Measurements from ENCODE around the gene C19orf38. TPM values are rescaled to one million over a fixed set of nuclear protein-coding genes. Genes with fewer than 3 reads are reported as not detected.
"Not testable (repeated sequence)": the region's sequence is repeated elsewhere in the genome, so short reads cannot be mapped to it uniquely, and the experiment has no call there.

C19orf38 gene
- total and polyA plus RNA-seq, 9 donors: 0.52 to 4.1 (median 1.0) TPM

- H3K27me3 ChIP-seq: no peaks in the 10 kb centered on the region
- TF ChIP-seq EP300 (IDR thresholded peaks at IDR 0.05) (no peak), POLR2A (IDR thresholded peaks at IDR 0.05) (no peak)
- TF ChIP-seq, protein P1, sequence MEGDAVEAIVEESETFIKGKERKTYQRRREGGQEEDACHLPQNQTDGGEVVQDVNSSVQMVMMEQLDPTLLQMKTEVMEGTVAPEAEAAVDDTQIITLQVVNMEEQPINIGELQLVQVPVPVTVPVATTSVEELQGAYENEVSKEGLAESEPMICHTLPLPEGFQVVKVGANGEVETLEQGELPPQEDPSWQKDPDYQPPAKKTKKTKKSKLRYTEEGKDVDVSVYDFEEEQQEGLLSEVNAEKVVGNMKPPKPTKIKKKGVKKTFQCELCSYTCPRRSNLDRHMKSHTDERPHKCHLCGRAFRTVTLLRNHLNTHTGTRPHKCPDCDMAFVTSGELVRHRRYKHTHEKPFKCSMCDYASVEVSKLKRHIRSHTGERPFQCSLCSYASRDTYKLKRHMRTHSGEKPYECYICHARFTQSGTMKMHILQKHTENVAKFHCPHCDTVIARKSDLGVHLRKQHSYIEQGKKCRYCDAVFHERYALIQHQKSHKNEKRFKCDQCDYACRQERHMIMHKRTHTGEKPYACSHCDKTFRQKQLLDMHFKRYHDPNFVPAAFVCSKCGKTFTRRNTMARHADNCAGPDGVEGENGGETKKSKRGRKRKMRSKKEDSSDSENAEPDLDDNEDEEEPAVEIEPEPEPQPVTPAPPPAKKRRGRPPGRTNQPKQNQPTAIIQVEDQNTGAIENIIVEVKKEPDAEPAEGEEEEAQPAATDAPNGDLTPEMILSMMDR (IDR thresholded peaks at IDR 0.05): no peak
- no peaks in the 10 kb centered on the region for H3K9me3 ChIP-seq
- 26 to 35% (median 26%) methylated on average over 38 of the region's 38 CpGs for WGBS, 3 donors
- H3K4me3 ChIP-seq: peak overlapping the region; percentile 68
- intact Hi-C loops (cut with DNase I): no loop called here
- peak; percentile 86 to 91 (median 88) for DNase-seq
- H3K27ac ChIP-seq: peak overlapping the region; percentile 73 to 98
- no peaks in the 10 kb centered on the region for H3K36me3 ChIP-seq
- peaks cover 4% of the 10 kb centered on the region for H3K4me1 ChIP-seq (ENCODE audit: insufficient read depth)
Observed at GRCh38 chr19:10836479-10837330, 11.5 kb upstream of the C19orf38 start.

DNA sequence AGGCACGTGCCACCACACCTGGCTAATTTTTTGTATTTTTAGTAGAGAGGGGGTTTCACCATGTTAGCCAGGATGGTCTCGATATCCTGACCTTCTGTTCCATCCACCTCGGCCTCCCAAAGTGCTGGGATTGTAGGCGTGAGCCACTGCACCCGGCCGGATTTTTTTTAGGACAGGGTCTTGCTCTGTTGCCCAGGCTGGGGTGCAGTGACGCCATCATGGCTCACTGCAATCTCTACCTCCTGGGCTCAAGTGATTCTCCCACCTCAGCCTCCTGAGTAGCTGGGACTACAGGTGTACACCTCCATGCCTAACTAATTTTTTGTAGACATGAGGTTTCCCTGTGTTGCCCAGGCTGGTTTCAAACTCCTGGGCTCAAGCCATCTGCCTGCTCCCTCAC lies 10.6 kb upstream of the C19orf38 start:
- WGBS, 3 donors: 92 to 98% (median 93%) methylated on average over 7 of the region's 7 CpGs
- intact Hi-C loops (cut with DNase I); H3K27ac ChIP-seq; H3K9me3 ChIP-seq; H3K4me1 ChIP-seq (ENCODE audit: insufficient read depth); H3K36me3 ChIP-seq; H3K27me3 ChIP-seq; DNase-seq; H3K4me3 ChIP-seq: not testable (repeated sequence)

GRCh38 chr19:10838377-10838776 lies 9.8 kb upstream of the C19orf38 start:
- H3K36me3 ChIP-seq: no peaks in the 10 kb centered on the region
- peaks cover 4% of the 10 kb centered on the region for H3K4me1 ChIP-seq (ENCODE audit: insufficient read depth)
- H3K9me3 ChIP-seq: no peaks in the 10 kb centered on the region
- TF ChIP-seq POLR2A (IDR thresholded peaks at IDR 0.05) (no peak), EP300 (IDR thresholded peaks at IDR 0.05) (no peak)
- TF ChIP-seq, protein P1 (IDR thresholded peaks at IDR 0.05): no peak
- 81 to 86% (median 83%) methylated on average over 11 of the region's 11 CpGs for WGBS, 3 donors
- intact Hi-C loops (cut with DNase I): no loop called here
- no peak for DNase-seq
- no peak overlapping the region for H3K4me3 ChIP-seq
- no peak overlapping the region for H3K27ac ChIP-seq
- no peaks in the 10 kb centered on the region for H3K27me3 ChIP-seq

DNA sequence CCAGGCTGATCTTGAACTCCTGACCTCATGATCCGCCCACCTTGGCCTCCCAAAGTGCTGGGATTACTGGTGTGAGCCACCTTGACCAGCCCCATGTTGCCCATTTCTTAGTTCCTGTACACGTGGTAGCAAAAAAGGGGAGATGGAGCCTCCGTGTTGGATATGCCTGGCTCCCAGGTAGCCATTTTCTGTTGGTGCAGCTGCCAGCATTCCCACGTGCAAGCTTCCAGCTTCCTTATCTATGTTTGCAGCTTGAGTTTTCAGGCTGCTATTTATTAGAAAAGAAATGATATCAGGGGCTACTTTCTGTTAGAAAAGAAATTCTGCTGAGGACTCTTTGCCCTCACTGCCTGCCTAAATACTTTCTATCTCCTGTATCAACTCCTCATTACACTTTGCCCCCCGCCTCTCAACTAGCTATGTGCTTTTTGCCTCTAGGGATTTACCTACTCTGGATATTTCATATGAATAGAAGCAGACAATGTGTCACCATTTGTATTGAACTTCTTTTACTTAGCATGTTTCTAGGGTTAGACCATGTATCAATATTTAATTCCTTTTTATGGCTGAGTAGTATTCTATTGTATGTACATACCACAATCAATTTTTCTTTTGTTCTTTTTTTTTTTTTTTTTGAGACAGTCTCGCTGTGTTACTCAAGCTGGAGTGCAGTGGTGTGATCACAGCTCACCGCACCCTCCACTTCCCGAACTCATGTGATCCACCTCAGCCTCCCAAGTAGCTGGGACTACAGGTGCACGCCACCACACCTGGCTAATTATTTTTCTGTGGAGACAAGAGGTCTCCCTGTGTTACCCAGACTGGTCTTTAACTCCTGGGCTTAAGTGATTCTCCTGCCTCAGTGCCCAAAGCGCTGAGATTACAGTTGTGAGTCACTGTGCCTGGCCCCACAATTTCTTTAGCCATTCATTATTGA lies 8.8 kb upstream of the C19orf38 start:
- Histone ChIP-seq H3K36me3 (no peaks in the 10 kb centered on the region), H3K4me1 (ENCODE audit: insufficient read depth) (peaks cover 4% of the 10 kb centered on the region), H3K27ac (no peak overlapping the region), H3K9me3 (no peaks in the 10 kb centered on the region), H3K4me3 (no peak overlapping the region), H3K27me3 (no peaks in the 10 kb centered on the region)
- TF ChIP-seq POLR2A (IDR thresholded peaks at IDR 0.05) (no peak), EP300 (IDR thresholded peaks at IDR 0.05) (no peak)
- TF ChIP-seq, protein P1 (IDR thresholded peaks at IDR 0.05): no peak
- DNase-seq: no peak
- intact Hi-C loops (cut with DNase I): no loop called here
- WGBS, 3 donors: 66 to 78% (median 71%) methylated on average over 10 of the region's 10 CpGs
